Endodermal cell (in vitro differentiated cells): ENCODE results near the gene CENPA. TPM values are rescaled to one million over a fixed set of nuclear protein-coding genes. Genes with fewer than 3 reads are reported as not detected.

Source experiments
- DNase-seq: peaks from one replicate; pipeline ENCODE4 v3.0.0-alpha.2; 2017
- H3K27ac ChIP-seq: 2 replicates; pipeline ENCODE4 v1.5.1; 2013; ENCODE audit warnings: mild to moderate bottlenecking, low read depth, low read length, moderate library complexity
- H3K27me3 ChIP-seq: 2 replicates; pipeline ENCODE4 v1.6.1; 2013; ENCODE audit warnings: mild to moderate bottlenecking, low read length, moderate library complexity; ENCODE audit not compliant: insufficient read depth, control insufficient read depth, poor library complexity, severe bottlenecking
- H3K36me3 ChIP-seq: 2 replicates; pipeline ENCODE4 v1.7.0; 2013; ENCODE audit warnings: mild to moderate bottlenecking, low read length, moderate library complexity; ENCODE audit not compliant: control insufficient read depth, insufficient read depth
- H3K4me1 ChIP-seq: one replicate; pipeline ENCODE4 v1.7.0; 2013; ENCODE audit warnings: low read length; ENCODE audit not compliant: control insufficient read depth, insufficient read depth
- H3K4me3 ChIP-seq: 2 replicates; pipeline ENCODE4 v1.5.1; 2013; ENCODE audit warnings: mild to moderate bottlenecking, low read length, moderate library complexity
- H3K9ac ChIP-seq: 2 replicates; pipeline ENCODE4 v1.6.1; 2013; ENCODE audit warnings: mild to moderate bottlenecking, low read length, moderate library complexity; ENCODE audit not compliant: poor library complexity, severe bottlenecking; ENCODE audit errors: extremely low read depth
- H3K9me3 ChIP-seq: 2 replicates; pipeline ENCODE4 v1.6.1; 2013; ENCODE audit warnings: mild to moderate bottlenecking, low read length, moderate library complexity; ENCODE audit not compliant: control insufficient read depth
- H3K27ac Mint-ChIP-seq: 2 replicates; pipeline ENCODE4 v1.8.0; 2020; ENCODE audit warnings: mixed read lengths
- H3K27me3 Mint-ChIP-seq: 2 replicates; pipeline ENCODE4 v1.8.0; 2021; ENCODE audit warnings: mild to moderate bottlenecking, mixed read lengths; ENCODE audit not compliant: insufficient read depth
- H3K36me3 Mint-ChIP-seq: 2 replicates; pipeline ENCODE4 v1.8.0; 2020; ENCODE audit warnings: low read depth, mixed read lengths
- H3K4me1 Mint-ChIP-seq: 2 replicates; pipeline ENCODE4 v1.8.0; 2020; ENCODE audit warnings: mixed read lengths
- H3K4me3 Mint-ChIP-seq: 2 replicates; pipeline ENCODE4 v1.8.0; 2020; ENCODE audit warnings: mild to moderate bottlenecking, moderate library complexity, mixed read lengths
- H3K9me3 Mint-ChIP-seq: 2 replicates; pipeline ENCODE4 v1.8.0; 2020; ENCODE audit warnings: mild to moderate bottlenecking, mixed read lengths
- WGBS, 2 experiments: methylation state at CpG; one replicate each; pipeline versions ENCODE4 v1.1.5 to v1.1.7; 2013; ENCODE audit warnings: missing lambda C conversion rate in 2 of 2, mixed read lengths in 1 of 2; ENCODE audit not compliant: insufficient coverage in 1 of 2, insufficient read length in 1 of 2; 5-methylcytosine and 5-hydroxymethylcytosine counted together
- total RNA-seq, 2 donors: library from RNA; stranded (reverse); fragmentation: NEBNext Ultra II Directional in 1 of 2; extraction: Animal tissue kit (Norgen Biotek cat#: 25700) in 1 of 2; gene quantifications; 2 replicates in 1 of 2; 3 replicates in 1 of 2; pipeline ENCODE4 v1.2.1, GENCODE V29; 2021
- TF ChIP-seq, protein P1 (sequence below): fragments of 200-600 bp; sonication (generic); conservative IDR thresholded peaks from 2 replicates; pipeline ENCODE4 v1.5.0; 2021; ENCODE audit warnings: antibody characterized with exemption, mild to moderate bottlenecking

Gene CENPA
- total RNA-seq, 2 donors from 2014 or later = 21.5 to 38.3 TPM

- Histone ChIP-seq H3K9me3 (peaks cover 8% of the 10 kb centered on the region), H3K27me3 (no peaks in the 10 kb centered on the region), H3K9ac (no peak overlapping the region), H3K27ac (no peak overlapping the region), H3K4me1 (peaks cover 18% of the 10 kb centered on the region), H3K36me3 (no peaks in the 10 kb centered on the region), H3K4me3 (no peak overlapping the region)
- H3K36me3 Mint-ChIP-seq = peaks cover 3% of the 10 kb centered on the region
- H3K27ac Mint-ChIP-seq = peak overlapping the region; percentile 74
- H3K4me3 Mint-ChIP-seq = no peak overlapping the region
- peaks cover 48% of the 10 kb centered on the region for H3K4me1 Mint-ChIP-seq
- H3K27me3 Mint-ChIP-seq = peaks cover 2% of the 10 kb centered on the region
- TF ChIP-seq, protein P1, sequence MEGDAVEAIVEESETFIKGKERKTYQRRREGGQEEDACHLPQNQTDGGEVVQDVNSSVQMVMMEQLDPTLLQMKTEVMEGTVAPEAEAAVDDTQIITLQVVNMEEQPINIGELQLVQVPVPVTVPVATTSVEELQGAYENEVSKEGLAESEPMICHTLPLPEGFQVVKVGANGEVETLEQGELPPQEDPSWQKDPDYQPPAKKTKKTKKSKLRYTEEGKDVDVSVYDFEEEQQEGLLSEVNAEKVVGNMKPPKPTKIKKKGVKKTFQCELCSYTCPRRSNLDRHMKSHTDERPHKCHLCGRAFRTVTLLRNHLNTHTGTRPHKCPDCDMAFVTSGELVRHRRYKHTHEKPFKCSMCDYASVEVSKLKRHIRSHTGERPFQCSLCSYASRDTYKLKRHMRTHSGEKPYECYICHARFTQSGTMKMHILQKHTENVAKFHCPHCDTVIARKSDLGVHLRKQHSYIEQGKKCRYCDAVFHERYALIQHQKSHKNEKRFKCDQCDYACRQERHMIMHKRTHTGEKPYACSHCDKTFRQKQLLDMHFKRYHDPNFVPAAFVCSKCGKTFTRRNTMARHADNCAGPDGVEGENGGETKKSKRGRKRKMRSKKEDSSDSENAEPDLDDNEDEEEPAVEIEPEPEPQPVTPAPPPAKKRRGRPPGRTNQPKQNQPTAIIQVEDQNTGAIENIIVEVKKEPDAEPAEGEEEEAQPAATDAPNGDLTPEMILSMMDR = no peak
- 72 to 85% methylated on average over 3 to 5 of the region's 5 CpGs for WGBS, 2 experiments
- DNase-seq = no peak
- peaks cover 3% of the 10 kb centered on the region for H3K9me3 Mint-ChIP-seq
Measured at GRCh38 chr2:26756337-26756736, 29.5 kb upstream of the CENPA start.

- peak; percentile 88 for DNase-seq
- Histone ChIP-seq H3K9ac (peak overlapping the region; percentile 88), H3K4me3 (no peak overlapping the region), H3K27me3 (no peaks in the 10 kb centered on the region), H3K4me1 (peaks cover 20% of the 10 kb centered on the region), H3K27ac (peak overlapping the region; percentile 88), H3K36me3 (no peaks in the 10 kb centered on the region), H3K9me3 (no peaks in the 10 kb centered on the region)
- Mint-ChIP-seq H3K4me1 (peaks cover 43% of the 10 kb centered on the region), H3K9me3 (no peaks in the 10 kb centered on the region), H3K36me3 (no peaks in the 10 kb centered on the region), H3K27me3 (no peaks in the 10 kb centered on the region), H3K4me3 (no peak overlapping the region), H3K27ac (peak overlapping the region; percentile 97)
- 64 to 65% methylated on average over 6 of the region's 6 CpGs for WGBS, 2 experiments
- TF ChIP-seq, protein P1 = no peak
Measured at GRCh38 chr2:26757873-26758789, 27.7 kb upstream of the CENPA start.

DNA sequence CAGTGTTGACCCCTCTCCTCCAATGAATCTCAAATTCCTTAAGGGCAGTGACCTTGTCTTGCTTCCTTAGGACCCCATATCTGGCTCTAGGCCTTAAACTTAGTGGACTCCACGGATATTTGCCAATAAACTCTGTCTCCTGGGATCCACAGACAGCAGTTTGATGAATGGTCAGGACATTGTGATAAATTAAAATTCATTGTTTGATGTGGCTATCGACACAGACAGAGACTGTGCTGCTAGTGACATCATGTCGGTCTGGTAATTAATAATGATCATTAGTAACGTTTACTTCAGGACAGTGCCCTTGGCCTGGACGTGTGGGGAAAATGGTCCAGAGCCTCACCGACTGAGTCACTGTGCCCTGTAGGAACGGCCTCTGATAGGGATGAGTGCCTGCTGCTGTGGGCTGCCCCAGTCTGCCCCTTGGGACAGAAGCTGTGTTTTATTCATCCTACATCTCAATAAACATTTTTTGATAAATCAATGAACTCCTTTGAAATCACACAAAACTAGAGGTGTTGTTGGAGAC lies 27.0 kb upstream of the CENPA start:
- no peaks in the 10 kb centered on the region for H3K9me3 Mint-ChIP-seq
- TF ChIP-seq, protein P1 = no peak
- Histone ChIP-seq H3K4me3 (no peak overlapping the region), H3K9me3 (no peaks in the 10 kb centered on the region), H3K4me1 (peaks cover 27% of the 10 kb centered on the region), H3K27me3 (no peaks in the 10 kb centered on the region), H3K9ac (peak overlapping the region; percentile 88), H3K27ac (peak overlapping the region; percentile 88), H3K36me3 (no peaks in the 10 kb centered on the region)
- H3K27ac Mint-ChIP-seq = peak overlapping the region; percentile 97
- H3K4me3 Mint-ChIP-seq = no peak overlapping the region
- no peaks in the 10 kb centered on the region for H3K36me3 Mint-ChIP-seq
- DNase-seq = no peak
- peaks cover 43% of the 10 kb centered on the region for H3K4me1 Mint-ChIP-seq
- H3K27me3 Mint-ChIP-seq = no peaks in the 10 kb centered on the region
- WGBS, 2 experiments = 84 to 95% methylated on average over 7 of the region's 7 CpGs
